Endothelial cell of umbilical vein (primary cell): ENCODE measurements around the gene NRXN3. TPM values are rescaled to one million over a fixed set of nuclear protein-coding genes. Genes with fewer than 3 reads are reported as not detected.

Experiments
- BruUV-seq: library from RNA; stranded (reverse); fragments of 400-500 nt; replicated peaks from 2 replicates; lab custom pipeline; 2021; lab: Mats Ljungman, UMichigan
- CTCF ChIA-PET: fragments of 300-600, 350-600 bp; sonication (Branson Sonifier 250); formaldehyde crosslinking; loops from one replicate; lab custom pipeline; 2021; ENCODE audit warnings: antibody characterized with exemption, inconsistent platforms; lab: Charles Lee
- POLR2A ChIA-PET: fragments of 300-600, 350-600 bp; sonication (Branson Sonifier 250); formaldehyde crosslinking; loops from one replicate; lab custom pipeline; 2021; ENCODE audit warnings: antibody characterized with exemption, inconsistent platforms; lab: Charles Lee
- DNase-seq: peaks from one replicate; pipeline ENCODE4 v3.0.0-alpha.2; 2011; ENCODE audit warnings: low read depth, low spot score
- FAIRE-seq: peaks from 2 replicates; lab custom pipeline; 2011; peaks lifted over from hg19 to GRCh38; lab: Jason Lieb, UNC
- H2AFZ ChIP-seq: 2 replicates; pipeline ENCODE4 v1.6.0; 2012; ENCODE audit warnings: low read depth, low read length, control low read depth, inconsistent platforms
- H3K27ac ChIP-seq: 2 replicates; pipeline ENCODE4 v1.5.1; 2011; ENCODE audit warnings: low read depth, mild to moderate bottlenecking, control low read depth, low read length, moderate library complexity; ENCODE audit not compliant: insufficient read depth
- H3K27me3 ChIP-seq, 2 experiments: 2 replicates each; pipeline versions ENCODE4 v1.6.0 to v1.6.1; 2011; ENCODE audit warnings: low read length in 2 of 2, mixed read lengths in 1 of 2; ENCODE audit not compliant: control insufficient read depth in 2 of 2, insufficient read depth in 2 of 2
- H3K36me3 ChIP-seq, 2 experiments: 2 replicates in 1 of 2; 3 replicates in 1 of 2; pipeline ENCODE4 v1.5.1; 2011; ENCODE audit warnings: low read length in 2 of 2, mild to moderate bottlenecking in 1 of 2, moderate library complexity in 1 of 2; ENCODE audit not compliant: control insufficient read depth in 2 of 2, insufficient read depth in 2 of 2; ENCODE audit errors: extremely low read depth in 1 of 2
- H3K4me1 ChIP-seq: 3 replicates; pipeline ENCODE4 v1.5.1; 2011; ENCODE audit warnings: mild to moderate bottlenecking, low read length; ENCODE audit not compliant: control insufficient read depth, insufficient read depth; ENCODE audit errors: extremely low read depth
- H3K4me2 ChIP-seq: 2 replicates; pipeline ENCODE4 v1.6.1; 2011; ENCODE audit warnings: low read length, control low read depth, mixed read lengths; ENCODE audit not compliant: insufficient read depth
- H3K4me3 ChIP-seq, 3 experiments: fragments of 200-600 bp in 1 of 3; sonication (generic), shearing (Covaris generic) in 1 of 3; replicated peaks in 1 of 3; 2 replicates each; pipeline ENCODE4 v1.5.1; 2011 to 2016; ENCODE audit warnings: control low read depth in 3 of 3, low read length in 3 of 3, mild to moderate bottlenecking in 2 of 3, inconsistent platforms in 1 of 3, low read depth in 1 of 3, moderate library complexity in 1 of 3; ENCODE audit not compliant: insufficient read depth in 1 of 3
- H3K79me2 ChIP-seq: 2 replicates; pipeline ENCODE4 v1.6.0; 2012; ENCODE audit warnings: low read length, inconsistent platforms; ENCODE audit not compliant: control insufficient read depth, insufficient read depth
- H3K9ac ChIP-seq: replicated peaks from 2 replicates; pipeline ENCODE3; 2011; ENCODE audit warnings: low read length, control low read depth; ENCODE audit not compliant: insufficient read depth; ENCODE audit errors: extremely low read depth
- H3K9me1 ChIP-seq: replicated peaks from 3 replicates; pipeline ENCODE4 v1.6.0; 2011; ENCODE audit warnings: mild to moderate bottlenecking, low read length; ENCODE audit not compliant: control insufficient read depth, insufficient read depth; ENCODE audit errors: extremely low read depth
- H3K9me3 ChIP-seq: replicated peaks from 2 replicates; pipeline ENCODE4 v1.5.1; 2012; ENCODE audit warnings: low read length, inconsistent platforms; ENCODE audit not compliant: control insufficient read depth, insufficient read depth
- H4K20me1 ChIP-seq: replicated peaks from 2 replicates; pipeline ENCODE3; 2011; ENCODE audit warnings: mild to moderate bottlenecking, low read length; ENCODE audit not compliant: control insufficient read depth, insufficient read depth; ENCODE audit errors: extremely low read depth
- EZH2 ChIP-seq: IDR thresholded peaks from 2 replicates; pipeline ENCODE4 v1.6.1; 2012; ENCODE audit warnings: borderline replicate concordance, low read depth, mild to moderate bottlenecking, moderate library complexity, low read length, inconsistent platforms; ENCODE audit not compliant: severe bottlenecking
- FOS ChIP-seq: IDR thresholded peaks from 2 replicates; pipeline ENCODE4 v1.6.1; 2011; ENCODE audit warnings: mild to moderate bottlenecking, low read length, moderate library complexity, borderline replicate concordance; ENCODE audit not compliant: insufficient read depth
- GATA2 ChIP-seq: IDR thresholded peaks from 2 replicates; pipeline ENCODE4 v1.7.0; 2011; ENCODE audit warnings: low read depth, mild to moderate bottlenecking, moderate library complexity, mixed read lengths, low read length; ENCODE audit not compliant: insufficient read length, insufficient read depth
- MYC ChIP-seq: IDR thresholded peaks from one replicate; pipeline ENCODE4 v1.6.1; 2011; ENCODE audit warnings: mild to moderate bottlenecking, low read depth, low read length
- POLR2AphosphoS5 ChIP-seq: IDR thresholded peaks from 2 replicates; pipeline ENCODE4 v1.6.1; 2012; ENCODE audit warnings: low read depth, mild to moderate bottlenecking, control low read depth, low read length, moderate library complexity; ENCODE audit not compliant: insufficient read depth
- dilution Hi-C: fragments of 300-500 bp; cut with MboI; formaldehyde crosslinking; loops from one replicate; pipeline ENCODE4 v1.15.0; 2019; ENCODE audit warnings: low sequenced_read_pairs; ENCODE audit not compliant: extremely low pct_ligation_motif_present
- intact Hi-C: fragments of 100-400 bp; cut with micrococcal nuclease; formaldehyde crosslinking; loops from one replicate; pipeline ENCODE4 v1.10.0; 2022
- polyA plus RNA-seq, 4 experiments: library from polyadenylated mRNA; depleted of rRNA in 3 of 4; stranded (reverse) in 3 of 4; unstranded in 1 of 4; fragments of >200 nt; gene quantifications; 2 replicates each; pipeline versions ENCODE4 v1.2.1 to v1.2.3, GENCODE V29; 2011 to 2012; ENCODE audit warnings: missing spikeins in 1 of 4
- total RNA-seq: library from RNA; stranded (reverse); gene quantifications from 2 replicates; pipeline ENCODE4 v1.2.3, GENCODE V29; 2021
- TF ChIP-seq, protein P1 (sequence below), 2 donors: IDR thresholded peaks; 1 replicate in 1 of 2; 2 replicates in 1 of 2; pipeline ENCODE4 v1.5.1; 2011; ENCODE audit warnings: low read length in 2 of 2, mild to moderate bottlenecking in 2 of 2, moderate library complexity in 2 of 2, control low read depth in 1 of 2, inconsistent platforms in 1 of 2, low read depth in 1 of 2; ENCODE audit not compliant: insufficient read depth in 1 of 2; ENCODE audit errors: extremely low read depth in 1 of 2
- TF ChIP-seq, protein P2 (sequence below): IDR thresholded peaks from 2 replicates; pipeline ENCODE4 v1.6.1; 2011; ENCODE audit not compliant: insufficient read depth, insufficient read length

Gene NRXN3
- total and polyA plus RNA-seq, 2 donors (not counting 3 experiments of a cell fraction or from before 2014, with no cell fraction given), result 0.72 to 4.2 TPM

GRCh38 chr14:79906994-79907393 is 1736.8 kb downstream of the NRXN3 start:
- dilution Hi-C loops, result no loop called here
- H3K9ac ChIP-seq, result no peak overlapping the region
- DNase-seq (no peak), FAIRE-seq (no peak)
- no peaks in the 10 kb centered on the region for H3K79me2 ChIP-seq
- H3K4me1 ChIP-seq, result no peaks in the 10 kb centered on the region
- H4K20me1 ChIP-seq, result no peaks in the 10 kb centered on the region
- no peaks in the 10 kb centered on the region for H3K27me3 ChIP-seq
- no peak overlapping the region for H2AFZ ChIP-seq
- no peaks in the 10 kb centered on the region for H3K9me1 ChIP-seq
- no peaks in the 10 kb centered on the region for H3K36me3 ChIP-seq
- no peak overlapping the region for H3K27ac ChIP-seq
- intact Hi-C loops, result no loop called here
- no TSS peak for BruUV-seq
- H3K4me2 ChIP-seq, result no peak overlapping the region
- CTCF ChIA-PET, result no interaction called here
- peaks cover 5% of the 10 kb centered on the region for H3K9me3 ChIP-seq
- POLR2A ChIA-PET, result no interaction called here
- TF ChIP-seq, protein P1, sequence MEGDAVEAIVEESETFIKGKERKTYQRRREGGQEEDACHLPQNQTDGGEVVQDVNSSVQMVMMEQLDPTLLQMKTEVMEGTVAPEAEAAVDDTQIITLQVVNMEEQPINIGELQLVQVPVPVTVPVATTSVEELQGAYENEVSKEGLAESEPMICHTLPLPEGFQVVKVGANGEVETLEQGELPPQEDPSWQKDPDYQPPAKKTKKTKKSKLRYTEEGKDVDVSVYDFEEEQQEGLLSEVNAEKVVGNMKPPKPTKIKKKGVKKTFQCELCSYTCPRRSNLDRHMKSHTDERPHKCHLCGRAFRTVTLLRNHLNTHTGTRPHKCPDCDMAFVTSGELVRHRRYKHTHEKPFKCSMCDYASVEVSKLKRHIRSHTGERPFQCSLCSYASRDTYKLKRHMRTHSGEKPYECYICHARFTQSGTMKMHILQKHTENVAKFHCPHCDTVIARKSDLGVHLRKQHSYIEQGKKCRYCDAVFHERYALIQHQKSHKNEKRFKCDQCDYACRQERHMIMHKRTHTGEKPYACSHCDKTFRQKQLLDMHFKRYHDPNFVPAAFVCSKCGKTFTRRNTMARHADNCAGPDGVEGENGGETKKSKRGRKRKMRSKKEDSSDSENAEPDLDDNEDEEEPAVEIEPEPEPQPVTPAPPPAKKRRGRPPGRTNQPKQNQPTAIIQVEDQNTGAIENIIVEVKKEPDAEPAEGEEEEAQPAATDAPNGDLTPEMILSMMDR (IDR thresholded peaks at IDR 0.05; ENCODE audit: extremely low read depth in 1 of 2, insufficient read depth in 1 of 2, low read depth in 1 of 2, low read length in 2 of 2), result no peak
- no peak for TF ChIP-seq GATA2
- TF ChIP-seq FOS, result no peak
- TF ChIP-seq POLR2AphosphoS5, result no peak
- TF ChIP-seq MYC, result no peak
- TF ChIP-seq, protein P2, sequence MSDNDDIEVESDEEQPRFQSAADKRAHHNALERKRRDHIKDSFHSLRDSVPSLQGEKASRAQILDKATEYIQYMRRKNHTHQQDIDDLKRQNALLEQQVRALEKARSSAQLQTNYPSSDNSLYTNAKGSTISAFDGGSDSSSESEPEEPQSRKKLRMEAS, result no peak
- TF ChIP-seq EZH2, result no peak
- H3K4me3 ChIP-seq, result no peak overlapping the region
